H9 (cell line): ENCODE measurements around the gene MYO18B. TPM values are rescaled to one million over a fixed set of nuclear protein-coding genes. Genes with fewer than 3 reads are reported as not detected.

Experiments
- DNase-seq: peaks from one replicate; pipeline ENCODE4 v3.0.0-alpha.2; 2017
- H2AFZ ChIP-seq: one replicate; pipeline ENCODE4 v1.6.1; 2013; ENCODE audit warnings: mild to moderate bottlenecking, low read length, control low read depth, moderate library complexity
- H2AK5ac ChIP-seq: 2 replicates; pipeline ENCODE4 v1.6.1; 2013; ENCODE audit warnings: low read length, control low read depth, mixed read lengths; ENCODE audit not compliant: insufficient read length
- H2BK120ac ChIP-seq: one replicate; pipeline ENCODE4 v1.6.1; 2013; ENCODE audit warnings: low read depth, mild to moderate bottlenecking, low read length, control low read depth, inconsistent platforms; ENCODE audit not compliant: poor library complexity, severe bottlenecking
- H2BK12ac ChIP-seq: 2 replicates; pipeline ENCODE4 v1.6.1; 2013; ENCODE audit warnings: low read length, control low read depth, mixed read lengths, low read depth; ENCODE audit not compliant: insufficient read length
- H2BK15ac ChIP-seq: 2 replicates; pipeline ENCODE4 v1.6.1; 2013; ENCODE audit warnings: low read depth, low read length, control low read depth
- H2BK20ac ChIP-seq: one replicate; pipeline ENCODE4 v1.6.1; 2013; ENCODE audit warnings: low read depth, mild to moderate bottlenecking, low read length, control low read depth, inconsistent platforms; ENCODE audit not compliant: poor library complexity, severe bottlenecking
- H2BK5ac ChIP-seq: 2 replicates; pipeline ENCODE4 v1.6.1; 2013; ENCODE audit warnings: low read length, control low read depth, mixed read lengths; ENCODE audit not compliant: insufficient read length
- H3K14ac ChIP-seq: 2 replicates; pipeline ENCODE4 v1.6.1; 2013; ENCODE audit warnings: low read length, control low read depth; ENCODE audit not compliant: insufficient read depth
- H3K18ac ChIP-seq: 2 replicates; pipeline ENCODE4 v1.6.1; 2013; ENCODE audit warnings: low read depth, mild to moderate bottlenecking, mixed read lengths, low read length, control low read depth; ENCODE audit not compliant: insufficient read length
- H3K23ac ChIP-seq: 2 replicates; pipeline ENCODE4 v1.6.1; 2013; ENCODE audit warnings: low read length, control low read depth, mixed read lengths, low read depth; ENCODE audit not compliant: insufficient read length
- H3K23me2 ChIP-seq: 2 replicates; pipeline ENCODE4 v1.6.1; 2013; ENCODE audit warnings: low read depth, mild to moderate bottlenecking, mixed read lengths, low read length, control low read depth; ENCODE audit not compliant: insufficient read length, poor library complexity, severe bottlenecking
- H3K27ac ChIP-seq: 2 replicates; pipeline ENCODE4 v1.5.1; 2013; ENCODE audit warnings: low read length, control low read depth, mixed read lengths, low read depth; ENCODE audit not compliant: insufficient read length
- H3K27me3 ChIP-seq: 2 replicates; pipeline ENCODE4 v1.6.1; 2013; ENCODE audit warnings: low read length, control low read depth, inconsistent platforms; ENCODE audit not compliant: insufficient read depth
- H3K4ac ChIP-seq: 2 replicates; pipeline ENCODE4 v1.6.1; 2013; ENCODE audit warnings: low read depth, mild to moderate bottlenecking, control low read depth, inconsistent platforms, low read length, moderate library complexity
- H3K4me1 ChIP-seq: 2 replicates; pipeline ENCODE4 v1.6.1; 2013; ENCODE audit warnings: low read length, control low read depth, inconsistent platforms; ENCODE audit not compliant: insufficient read depth
- H3K4me2 ChIP-seq: 2 replicates; pipeline ENCODE4 v1.6.1; 2013; ENCODE audit warnings: low read length, control low read depth, mixed read lengths; ENCODE audit not compliant: insufficient read length, insufficient read depth
- H3K56ac ChIP-seq: 2 replicates; pipeline ENCODE4 v1.6.1; 2013; ENCODE audit warnings: low read depth, mild to moderate bottlenecking, mixed read lengths, low read length, control low read depth; ENCODE audit not compliant: insufficient read length
- H3K79me1 ChIP-seq: 2 replicates; pipeline ENCODE4 v1.6.1; 2013; ENCODE audit warnings: low read depth, mild to moderate bottlenecking, moderate library complexity, low read length, control low read depth, inconsistent platforms; ENCODE audit not compliant: insufficient read depth, poor library complexity, severe bottlenecking
- H3K79me2 ChIP-seq: 2 replicates; pipeline ENCODE4 v1.6.1; 2013; ENCODE audit warnings: low read length, control low read depth, inconsistent platforms; ENCODE audit not compliant: insufficient read depth
- H3K9ac ChIP-seq: 2 replicates; pipeline ENCODE4 v1.6.1; 2013; ENCODE audit warnings: low read length, control low read depth, mixed read lengths; ENCODE audit not compliant: insufficient read length; ENCODE audit errors: extremely low read depth
- H3K9me3 ChIP-seq: one replicate; pipeline ENCODE4 v1.6.1; 2013; ENCODE audit warnings: low read depth, low read length, inconsistent platforms; ENCODE audit not compliant: control insufficient read depth
- H3T11ph ChIP-seq: one replicate; pipeline ENCODE4 v1.6.1; 2013; ENCODE audit warnings: mild to moderate bottlenecking, low read length, control low read depth, inconsistent platforms
- H4K20me1 ChIP-seq: one replicate; pipeline ENCODE4 v1.6.1; 2013; ENCODE audit not compliant: control insufficient read depth, insufficient read length, insufficient read depth
- H4K5ac ChIP-seq: 2 replicates; pipeline ENCODE4 v1.6.1; 2013; ENCODE audit warnings: low read depth, mild to moderate bottlenecking, mixed read lengths, low read length, control low read depth; ENCODE audit not compliant: insufficient read length
- H4K8ac ChIP-seq: replicated peaks from 2 replicates; pipeline ENCODE4 v1.6.1; 2013; ENCODE audit warnings: low read length, control low read depth, mixed read lengths, low read depth; ENCODE audit not compliant: insufficient read length
- H4K91ac ChIP-seq: 2 replicates; pipeline ENCODE4 v1.6.1; 2013; ENCODE audit warnings: low read depth, mild to moderate bottlenecking, moderate library complexity, mixed read lengths, low read length, control low read depth; ENCODE audit not compliant: insufficient read length
- H3K27ac Mint-ChIP-seq, 3 experiments: 2 replicates in 2 of 3; 3 replicates in 1 of 3; pipeline ENCODE4 v1.8.0; 2020 to 2021; ENCODE audit warnings: mixed read lengths in 3 of 3, mild to moderate bottlenecking in 1 of 3, moderate library complexity in 1 of 3
- H3K27me3 Mint-ChIP-seq: 2 replicates; pipeline ENCODE4 v1.8.0; 2021; ENCODE audit warnings: low read depth, mild to moderate bottlenecking, moderate library complexity, mixed read lengths
- H3K36me3 Mint-ChIP-seq, 3 experiments: 2 replicates in 2 of 3; 3 replicates in 1 of 3; pipeline ENCODE4 v1.8.0; 2020 to 2021; ENCODE audit warnings: low read depth in 3 of 3, mixed read lengths in 3 of 3; ENCODE audit not compliant: insufficient read depth in 1 of 3
- H3K4me1 Mint-ChIP-seq, 2 experiments: 2 replicates each; pipeline ENCODE4 v1.8.0; 2020; ENCODE audit warnings: mixed read lengths in 2 of 2
- H3K4me3 Mint-ChIP-seq, 2 experiments: 2 replicates in 1 of 2; 3 replicates in 1 of 2; pipeline ENCODE4 v1.8.0; 2020 to 2021; ENCODE audit warnings: mild to moderate bottlenecking in 2 of 2, mixed read lengths in 2 of 2, moderate library complexity in 1 of 2
- H3K9me3 Mint-ChIP-seq, 2 experiments: 2 replicates in 1 of 2; 3 replicates in 1 of 2; pipeline ENCODE4 v1.8.0; 2020; ENCODE audit warnings: mild to moderate bottlenecking in 2 of 2, mixed read lengths in 2 of 2, moderate library complexity in 1 of 2
- WGBS: extraction: QIAGEN DNeasy Blood & Tissue Kit; methylation state at CpG from one replicate; pipeline ENCODE4 v1.1.7; 2013; ENCODE audit warnings: missing lambda C conversion rate, low lambda C conversion rate, mixed read lengths; ENCODE audit not compliant: insufficient read length; ENCODE audit errors: extremely low coverage; 5-methylcytosine and 5-hydroxymethylcytosine counted together
- total RNA-seq: library from RNA; stranded (reverse); gene quantifications from 2 replicates; pipeline ENCODE4 v1.2.1, GENCODE V29; 2021
- TF ChIP-seq, protein P1 (sequence below): fragments of 200-600 bp; sonication (generic); conservative IDR thresholded peaks from 3 replicates; pipeline ENCODE4 v1.8.0; 2021; ENCODE audit warnings: antibody characterized with exemption, mild to moderate bottlenecking

MYO18B gene
- total RNA-seq, 1 experiment from 2014 or later = 0.46 TPM

DNA sequence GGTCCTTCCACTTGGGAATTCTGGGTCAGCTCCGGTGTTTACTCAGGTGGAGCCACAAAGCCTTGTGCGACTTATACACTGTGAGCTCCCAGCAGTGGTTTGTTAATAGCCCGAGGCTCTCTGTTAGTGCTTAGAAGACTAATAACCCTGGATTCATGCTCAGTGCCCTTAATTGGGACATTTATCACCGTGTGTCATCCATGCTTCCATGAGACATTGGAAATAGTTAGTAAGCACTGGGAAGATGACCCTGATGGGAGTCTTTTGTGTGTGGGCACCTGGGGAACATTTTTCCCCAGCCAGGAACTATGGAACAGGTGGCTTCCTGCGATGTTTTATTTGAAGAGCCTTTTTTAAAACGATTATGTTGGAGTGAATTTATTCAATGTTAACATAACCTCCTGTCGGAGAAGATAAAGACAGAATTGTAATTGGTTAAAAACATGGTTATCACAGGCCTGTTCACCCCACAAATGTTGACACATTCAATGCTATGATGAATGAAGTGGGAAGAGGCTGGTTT, 188.9 kb downstream of the MYO18B start:
- no CpG with 5 or more reads among the region's 7 CpGs for WGBS
- H3K27ac ChIP-seq = no peak overlapping the region
- peaks cover 2% of the 10 kb centered on the region; the same call in 1 of the 2 replicates for H3K27me3 Mint-ChIP-seq

More for the DNA sequence above, 188.9 kb downstream of the MYO18B start:
- Mint-ChIP-seq H3K27ac (no peak overlapping the region), H3K4me3 (no peak overlapping the region), H3K36me3 (no peaks in the 10 kb centered on the region; a peak in 2 of 7 replicates), H3K4me1 (peaks cover 74 to 77% of the 10 kb centered on the region in 2 experiments), H3K9me3 (peaks cover 2 to 4% of the 10 kb centered on the region in 2 experiments; a peak in 2 of 5 replicates)
- Histone ChIP-seq H3K4me1 (peaks cover 16% of the 10 kb centered on the region), H3K9me3 (no peaks in the 10 kb centered on the region), H3K27me3 (no peaks in the 10 kb centered on the region; the same call in 1 of the 2 replicates), H2BK120ac (no peak overlapping the region), H3K79me1 (no peaks in the 10 kb centered on the region), H3T11ph (no peak overlapping the region), H4K20me1 (no peaks in the 10 kb centered on the region), H4K5ac (no peak overlapping the region), H3K4me2 (no peak overlapping the region), H3K9ac (no peak overlapping the region), H3K56ac (no peak overlapping the region), H2BK15ac (no peak overlapping the region), H3K23ac (no peak overlapping the region), H3K79me2 (no peaks in the 10 kb centered on the region), H3K4ac (no peak overlapping the region), H3K18ac (no peak overlapping the region), H3K14ac (no peak overlapping the region), H2AK5ac (no peak overlapping the region), H4K8ac (no peak overlapping the region), H3K23me2 (no peaks in the 10 kb centered on the region), H2BK12ac (no peak overlapping the region), H2BK20ac (no peak overlapping the region), H4K91ac (no peak overlapping the region), H2AFZ (no peak overlapping the region), H2BK5ac (no peak overlapping the region)
- DNase-seq = no peak
- TF ChIP-seq, protein P1, sequence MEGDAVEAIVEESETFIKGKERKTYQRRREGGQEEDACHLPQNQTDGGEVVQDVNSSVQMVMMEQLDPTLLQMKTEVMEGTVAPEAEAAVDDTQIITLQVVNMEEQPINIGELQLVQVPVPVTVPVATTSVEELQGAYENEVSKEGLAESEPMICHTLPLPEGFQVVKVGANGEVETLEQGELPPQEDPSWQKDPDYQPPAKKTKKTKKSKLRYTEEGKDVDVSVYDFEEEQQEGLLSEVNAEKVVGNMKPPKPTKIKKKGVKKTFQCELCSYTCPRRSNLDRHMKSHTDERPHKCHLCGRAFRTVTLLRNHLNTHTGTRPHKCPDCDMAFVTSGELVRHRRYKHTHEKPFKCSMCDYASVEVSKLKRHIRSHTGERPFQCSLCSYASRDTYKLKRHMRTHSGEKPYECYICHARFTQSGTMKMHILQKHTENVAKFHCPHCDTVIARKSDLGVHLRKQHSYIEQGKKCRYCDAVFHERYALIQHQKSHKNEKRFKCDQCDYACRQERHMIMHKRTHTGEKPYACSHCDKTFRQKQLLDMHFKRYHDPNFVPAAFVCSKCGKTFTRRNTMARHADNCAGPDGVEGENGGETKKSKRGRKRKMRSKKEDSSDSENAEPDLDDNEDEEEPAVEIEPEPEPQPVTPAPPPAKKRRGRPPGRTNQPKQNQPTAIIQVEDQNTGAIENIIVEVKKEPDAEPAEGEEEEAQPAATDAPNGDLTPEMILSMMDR = no peak
